K562 (cell line): ENCODE data around the gene NLGN2. TPM values are rescaled to one million over a fixed set of nuclear protein-coding genes. Genes with fewer than 3 reads are reported as not detected.

ENCODE experiments used
- ATAC-seq: fragments of 200-7000 bp; cut with Tn5 transposase; 3 replicates; pipeline ENCODE4 v1.9.1; 2020; ENCODE audit warnings: moderate library complexity
- BruUV-seq: library from RNA; stranded (reverse); fragments of 400-500 nt; replicated peaks from 2 replicates; lab custom pipeline; 2021; lab: Mats Ljungman, UMichigan
- CTCF ChIA-PET: fragments of 300-600 bp; formaldehyde crosslinking; extraction: SDS; loops from one replicate; lab custom pipeline; 2021; ENCODE audit warnings: low intra/inter-chr PET ratio; lab: Yijun Ruan, JAX
- POLR2A ChIA-PET: fragments of 300-600, 350-650 bp; sonication (Branson Sonifier 250); formaldehyde crosslinking; extraction: SDS; loops from one replicate; lab custom pipeline; 2021; ENCODE audit warnings: antibody characterized with exemption, inconsistent platforms; lab: Yijun Ruan, JAX
- DNase-seq, 4 experiments: peaks; one replicate each; pipeline versions ENCODE4 v3.0.0 to v3.0.0-alpha.2; 2011 to 2018; ENCODE audit warnings: low spot score in 3 of 4, mixed read lengths in 3 of 4; ENCODE audit errors: extremely low read depth in 1 of 4
- FAIRE-seq: peaks from 2 replicates; lab custom pipeline; 2011; peaks lifted over from hg19 to GRCh38; lab: Jason Lieb, UNC
- H2AFZ ChIP-seq: 2 replicates; pipeline ENCODE4 v1.6.0; 2011; ENCODE audit warnings: low read depth, low read length, control low read depth, inconsistent platforms
- H3K27ac ChIP-seq: fragments of 200-600 bp; 3 replicates; pipeline ENCODE4 v1.8.0; 2011; ENCODE audit warnings: low read depth, mild to moderate bottlenecking, control low read depth, inconsistent platforms, low read length, moderate library complexity, mixed read lengths; ENCODE audit errors: extremely low read depth
- H3K27me3 ChIP-seq, 2 experiments: fragments of 300-600 bp in 1 of 2; 2 replicates in 1 of 2; 3 replicates in 1 of 2; pipeline versions ENCODE4 v1.6.0 to v1.8.0; 2011; ENCODE audit warnings: inconsistent platforms in 2 of 2, low read length in 2 of 2, mild to moderate bottlenecking in 1 of 2, mixed read lengths in 1 of 2, moderate library complexity in 1 of 2; ENCODE audit not compliant: control insufficient read depth in 2 of 2, insufficient read depth in 2 of 2
- H3K36me3 ChIP-seq: fragments of 300-600 bp; 3 replicates; pipeline ENCODE4 v1.8.0; 2011; ENCODE audit warnings: mild to moderate bottlenecking, low read length, inconsistent platforms; ENCODE audit not compliant: control insufficient read depth, insufficient read depth
- H3K4me1 ChIP-seq, 2 experiments: fragments of 200-600 bp in 1 of 2; replicated peaks in 1 of 2; 2 replicates in 1 of 2; 3 replicates in 1 of 2; pipeline versions ENCODE4 v1.5.1 to v1.8.0; 2011; ENCODE audit warnings: inconsistent platforms in 2 of 2, low read length in 2 of 2, mild to moderate bottlenecking in 1 of 2, mixed read lengths in 1 of 2, moderate library complexity in 1 of 2; ENCODE audit not compliant: control insufficient read depth in 2 of 2, insufficient read depth in 2 of 2
- H3K4me2 ChIP-seq: 2 replicates; pipeline ENCODE4 v1.6.1; 2011; ENCODE audit warnings: low read length, control low read depth, inconsistent platforms, mixed read lengths; ENCODE audit not compliant: insufficient read depth
- H3K4me3 ChIP-seq: fragments of 200-600 bp; sonication (generic), shearing (Covaris generic); 2 replicates; pipeline ENCODE4 v1.5.1; 2016; ENCODE audit warnings: control low read depth, inconsistent platforms
- H3K79me2 ChIP-seq: fragments of 200-600 bp; 3 replicates; pipeline ENCODE4 v1.8.0; 2011; ENCODE audit warnings: low read length, inconsistent platforms; ENCODE audit not compliant: control insufficient read depth, insufficient read depth
- H3K9ac ChIP-seq, 2 experiments: 2 replicates each; pipeline versions ENCODE4 v1.6.0 to v1.6.1; 2011; ENCODE audit warnings: low read depth in 2 of 2, low read length in 2 of 2, control low read depth in 1 of 2, inconsistent platforms in 1 of 2, mild to moderate bottlenecking in 1 of 2, mixed read lengths in 1 of 2; ENCODE audit not compliant: insufficient read depth in 1 of 2
- H3K9me1 ChIP-seq: one replicate; pipeline ENCODE4 v1.6.0; 2011; ENCODE audit warnings: inconsistent platforms, mild to moderate bottlenecking, low read length, moderate library complexity; ENCODE audit not compliant: control insufficient read depth, insufficient read depth
- H3K9me3 ChIP-seq: replicated peaks from 2 replicates; pipeline ENCODE4 v1.5.1; 2011; ENCODE audit warnings: low read depth, low read length, inconsistent platforms; ENCODE audit not compliant: control insufficient read depth, insufficient read depth
- H4K20me1 ChIP-seq: replicated peaks from 2 replicates; pipeline ENCODE4 v1.6.1; 2011; ENCODE audit warnings: low read length, inconsistent platforms, mixed read lengths; ENCODE audit not compliant: control insufficient read depth, insufficient read depth
- ADNP ChIP-seq: fragments of 200-800 bp; sonication (Bioruptor generic); IDR thresholded peaks from 2 replicates; pipeline ENCODE4 v1.6.1; 2016; ENCODE audit warnings: missing genetic modification characterization, missing compliant biosample characterization
- BRD4 ChIP-seq: fragments of 200-600 bp; sonication (generic); IDR thresholded peaks from 2 replicates; pipeline ENCODE4 v1.6.1; 2017; ENCODE audit warnings: inconsistent platforms
- DMBX1 ChIP-seq: fragments of 250-450 bp; sonication (Bioruptor Pico); IDR thresholded peaks from 2 replicates; pipeline ENCODE4 v1.8.0; 2022; ENCODE audit warnings: inconsistent platforms, mild to moderate bottlenecking, moderate library complexity, borderline replicate concordance
- ESRRB ChIP-seq: fragments of 250-450 bp; sonication (Bioruptor Pico); IDR thresholded peaks from 2 replicates; pipeline ENCODE4 v1.5.0; 2020; ENCODE audit warnings: mild to moderate bottlenecking, moderate library complexity, borderline replicate concordance
- GATAD2A ChIP-seq: fragments of 450-650 bp; IDR thresholded peaks from 2 replicates; pipeline ENCODE4 v1.6.1; 2017
- HDAC6 ChIP-seq: IDR thresholded peaks from 2 replicates; pipeline ENCODE4 v1.6.1; 2012; ENCODE audit warnings: low read depth, mild to moderate bottlenecking, control low read depth, inconsistent platforms, low read length, moderate library complexity
- HMGN3 ChIP-seq: IDR thresholded peaks from 2 replicates; pipeline ENCODE4 v1.6.1; 2011; ENCODE audit warnings: borderline replicate concordance, low read depth, mild to moderate bottlenecking, mixed read lengths, low read length; ENCODE audit not compliant: insufficient read length; ENCODE audit errors: extremely low read depth
- HNRNPH1 ChIP-seq: fragments of 200-400 bp; formaldehyde crosslinking; optimal IDR thresholded peaks from 2 replicates; pipeline ENCODE3; 2017; ENCODE audit warnings: low read depth, mild to moderate bottlenecking, low read length, moderate library complexity
- KLF6 ChIP-seq: fragments of 250-450 bp; sonication (Bioruptor Pico); IDR thresholded peaks from 2 replicates; pipeline ENCODE4 v1.4.0; 2020; ENCODE audit warnings: mild to moderate bottlenecking, moderate library complexity, borderline replicate concordance
- MCM7 ChIP-seq, 2 experiments: fragments of 450-650 bp; IDR thresholded peaks; 2 replicates each; pipeline ENCODE4 v1.6.1; 2016 to 2018
- MECOM ChIP-seq: fragments of 250-450 bp; sonication (Bioruptor Pico); IDR thresholded peaks from 2 replicates; pipeline ENCODE4 v1.8.0; 2022; ENCODE audit warnings: inconsistent platforms
- MIER1 ChIP-seq: fragments of 450-650 bp; IDR thresholded peaks from 2 replicates; pipeline ENCODE4 v1.6.1; 2016; ENCODE audit warnings: antibody characterized with exemption, mild to moderate bottlenecking, low read depth
- MTA2 ChIP-seq: fragments of 450-650 bp; IDR thresholded peaks from 2 replicates; pipeline ENCODE4 v1.6.1; 2016; ENCODE audit warnings: low read depth
- POLR2AphosphoS2 ChIP-seq: IDR thresholded peaks from 2 replicates; pipeline ENCODE4 v1.6.1; 2012; ENCODE audit warnings: low read length, improper control_type of control experiment
- POLR2G ChIP-seq: fragments of 200-400 bp; formaldehyde crosslinking; IDR thresholded peaks from 2 replicates; pipeline ENCODE4 v1.6.1; 2017; ENCODE audit warnings: low read depth, mild to moderate bottlenecking, antibody characterized with exemption, low read length, moderate library complexity
- RBM14 ChIP-seq: fragments of 200-400 bp; formaldehyde crosslinking; IDR thresholded peaks from 2 replicates; pipeline ENCODE4 v1.6.1; 2018; ENCODE audit warnings: low read depth, mild to moderate bottlenecking, low read length, moderate library complexity, borderline replicate concordance; ENCODE audit not compliant: insufficient read depth
- SRSF3 ChIP-seq: fragments of 200-400 bp; formaldehyde crosslinking; IDR thresholded peaks from 2 replicates; pipeline ENCODE4 v1.6.1; 2016; ENCODE audit warnings: mild to moderate bottlenecking, low read length, moderate library complexity; ENCODE audit not compliant: insufficient read depth
- SUPT5H ChIP-seq: fragments of 450-650 bp; IDR thresholded peaks from 2 replicates; pipeline ENCODE4 v1.6.1; 2016
- TAF7 ChIP-seq: fragments of 450-650 bp; IDR thresholded peaks from 2 replicates; pipeline ENCODE4 v1.6.1; 2016; ENCODE audit warnings: missing genetic modification characterization, missing compliant biosample characterization
- TAF9B ChIP-seq: fragments of 450-650 bp; IDR thresholded peaks from 2 replicates; pipeline ENCODE4 v1.6.1; 2018; ENCODE audit warnings: mild to moderate bottlenecking; ENCODE audit not compliant: partially characterized antibody
- TCF7 ChIP-seq: sonication (generic); IDR thresholded peaks from 2 replicates; pipeline ENCODE4 v1.6.1; 2016; ENCODE audit warnings: antibody characterized with exemption, borderline replicate concordance
- ZNF282 ChIP-seq: sonication (generic); formaldehyde crosslinking; IDR thresholded peaks from 2 replicates; pipeline ENCODE4 v1.8.1; 2023; ENCODE audit warnings: missing genetic modification reagents
- ZNF431 ChIP-seq: sonication (generic); formaldehyde crosslinking; IDR thresholded peaks from 2 replicates; pipeline ENCODE4 v1.8.0; 2022; ENCODE audit warnings: mild to moderate bottlenecking, missing genetic modification reagents
- ZNF589 ChIP-seq: fragments of 200-800 bp; sonication (Bioruptor generic); IDR thresholded peaks from 2 replicates; pipeline ENCODE4 v1.6.1; 2016; ENCODE audit warnings: low read depth, missing genetic modification characterization, missing compliant biosample characterization
- ZZZ3 ChIP-seq: fragments of 450-650 bp; IDR thresholded peaks from 2 replicates; pipeline ENCODE4 v1.6.1; 2016; ENCODE audit warnings: antibody characterized with exemption, mild to moderate bottlenecking, moderate library complexity
- WGBS: fragments of 100-300 bp; shearing (Covaris generic); methylation state at CpG from one replicate; pipeline ENCODE4 v1.1.6; 2016; ENCODE audit warnings: low coverage, mixed read lengths; ENCODE audit not compliant: insufficient coverage; ENCODE audit errors: missing lambda C conversion rate; 5-methylcytosine and 5-hydroxymethylcytosine counted together
- in situ Hi-C: fragments of 300-500 bp; cut with MboI; formaldehyde crosslinking; loops from 4 replicates; pipeline ENCODE4 v1.15.0; 2018; ENCODE audit warnings: inconsistent platforms, mixed read lengths
- intact Hi-C: fragments of 100-400 bp; cut with micrococcal nuclease; formaldehyde crosslinking; loops from 2 replicates; pipeline ENCODE4 v1.14.2; 2022
- polyA plus RNA-seq, 8 experiments: library from polyadenylated mRNA; depleted of rRNA in 4 of 8; stranded (reverse) in 5 of 8; unstranded in 3 of 8; fragments of >200 nt; fragmentation: Nextera tagmentation in 2 of 8; fragmentation: Illumina TruSeq in 1 of 8; extraction: Ambion mirVana in 2 of 8; extraction: Trizol in 1 of 8; gene quantifications; 2 replicates each; pipeline versions ENCODE4 v1.2.1 to v1.2.3, GENCODE V29; 2011 to 2014; ENCODE audit warnings: inconsistent platforms in 1 of 8, missing spikeins in 1 of 8
- total RNA-seq, 7 experiments: library from RNA; depleted of rRNA in 6 of 7; stranded (reverse); fragments of >200 nt in 6 of 7; fragmentation: Illumina TruSeq in 2 of 7; extraction: Trizol in 2 of 7; gene quantifications; 2 replicates each; pipeline versions ENCODE4 v1.2.1 to v1.2.3, GENCODE V29; 2011 to 2021; ENCODE audit warnings: low replicate concordance in 1 of 7

NLGN2 gene
- total and polyA plus RNA-seq, 9 of the 15 experiments (the other 6 are each of a cell fraction or from before 2014, with no cell fraction given), result 0.11 to 7.8 (median 0.77) TPM

GRCh38 chr17:7462474-7463371, 55.1 kb downstream of the NLGN2 start:
- peaks cover 8 to 26% of the 10 kb centered on the region in 2 experiments for H3K4me1 ChIP-seq
- no peaks in the 10 kb centered on the region for H4K20me1 ChIP-seq
- intact Hi-C loops (no loop called here), in situ Hi-C loops (no loop called here)
- H3K79me2 ChIP-seq, result no peaks in the 10 kb centered on the region
- peak overlapping the region in 1 of 2 experiments; percentile 9; a peak in 1 of 4 replicates for H3K9ac ChIP-seq
- no peaks in the 10 kb centered on the region for H3K9me1 ChIP-seq
- WGBS, result 87% methylated on average over 13 of the region's 44 CpGs
- POLR2A ChIA-PET, result interaction anchor here (1.0 to 2.3 kb wide), 2 partner anchors 10 to 13 kb away, joined by 3 to 8 read pairs; no protein-coding TSS in a partner anchor
- H3K27ac ChIP-seq, result no peak overlapping the region
- H2AFZ ChIP-seq, result no peak overlapping the region
- no TSS peak for BruUV-seq
- H3K4me3 ChIP-seq, result no peak overlapping the region
- peaks cover 37% of the 10 kb centered on the region; the same call in 1 of the 3 replicates for H3K36me3 ChIP-seq
- no peak for FAIRE-seq
- no peak overlapping the region for H3K4me2 ChIP-seq
- DNase-seq, result no peak
- no peaks in the 10 kb centered on the region for H3K9me3 ChIP-seq
- H3K27me3 ChIP-seq, result no peaks in the 10 kb centered on the region
- CTCF ChIA-PET, result no interaction called here
- no peak; the same call in 2 of the 3 replicates for ATAC-seq
- TF ChIP-seq ZNF282 (CRISPR knock-in tag), result no peak
- no peak for TF ChIP-seq TAF7 (tag)
- no peak for TF ChIP-seq RBM14
- TF ChIP-seq MCM7 (IDR thresholded peaks at IDR 0.05), result no peak
- TF ChIP-seq ESRRB, result no peak
- TF ChIP-seq GATAD2A, result no peak
- TF ChIP-seq TCF7, result no peak
- no peak for TF ChIP-seq ADNP (tag)
- no peak for TF ChIP-seq KLF6 (CRISPR knock-in tag)
- peak; percentile 36; the same call in 1 of the 2 replicates for TF ChIP-seq POLR2G
- no peak for TF ChIP-seq DMBX1 (CRISPR knock-in tag)
- TF ChIP-seq MTA2, result no peak
- no peak for TF ChIP-seq HMGN3
- TF ChIP-seq SRSF3, result no peak
- TF ChIP-seq MIER1, result no peak
- TF ChIP-seq ZNF431 (CRISPR knock-in tag), result no peak
- TF ChIP-seq POLR2AphosphoS2, result peak; percentile 61; the same call in 1 of the 2 replicates
- TF ChIP-seq HDAC6, result no peak
- no peak for TF ChIP-seq ZZZ3
- peak; percentile 41; the same call in 1 of the 2 replicates for TF ChIP-seq SUPT5H
- TF ChIP-seq TAF9B, result no peak
- TF ChIP-seq HNRNPH1, result no peak
- TF ChIP-seq MECOM (CRISPR knock-in tag), result no peak
- TF ChIP-seq ZNF589 (CRISPR knock-in tag), result no peak
- no peak for TF ChIP-seq BRD4
